Measurements from ENCODE around the gene PMM2.
"Not testable (repeated sequence)": the region's sequence is repeated elsewhere in the genome, so short reads cannot be mapped to it uniquely, and the experiment has no call there.

PMM2 gene

DNA sequence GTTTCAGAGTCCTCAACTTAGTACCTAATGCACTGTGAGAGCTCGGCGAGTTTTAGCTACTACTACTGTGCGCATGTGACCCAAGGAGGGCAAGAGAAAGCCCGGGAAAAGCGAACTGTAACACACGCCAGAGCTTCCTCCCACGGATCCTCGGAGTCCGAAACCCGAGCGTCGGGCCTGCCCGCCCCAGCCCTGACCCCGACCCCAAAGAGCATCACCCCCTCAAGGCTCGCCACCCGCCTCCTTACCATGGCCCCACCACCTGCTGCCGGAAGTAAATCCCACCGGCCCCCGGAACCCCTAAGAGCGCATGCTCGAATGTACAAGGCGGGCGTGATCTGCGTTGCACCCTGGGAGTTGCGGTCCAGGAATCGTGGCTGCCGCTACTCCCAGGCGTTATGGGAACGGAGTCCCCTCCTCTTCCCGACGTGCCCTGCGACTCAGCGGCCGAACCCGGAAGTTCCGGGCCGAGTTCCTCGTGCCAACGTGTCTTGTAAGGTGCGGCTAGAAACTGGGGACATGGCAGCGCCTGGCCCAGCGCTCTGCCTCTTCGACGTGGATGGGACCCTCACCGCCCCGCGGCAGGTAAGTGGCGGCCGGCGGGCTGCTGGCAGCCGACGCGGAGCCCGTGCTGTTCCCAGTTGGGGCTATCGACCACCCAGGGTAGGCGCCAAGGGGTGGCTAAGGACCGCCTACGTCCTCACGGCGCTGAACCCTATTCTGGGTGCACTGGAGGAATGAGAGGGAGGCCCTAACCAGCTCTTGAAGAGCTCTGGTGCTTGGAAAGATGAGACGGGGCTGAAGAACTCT, at the start of gene PMM2, which contains the start of gene TMEM186:
Gene PMM2, plus strand, starts transcription at position 476 of the 810 bp plus-strand sequence. Its CDS starts 44 bp downstream, at position 520.
Gene TMEM186, minus strand, starts transcription at position 276 of the 810 bp plus-strand sequence. Its CDS starts 25 bp downstream, at position 251.
- H3K4me3 ChIP-seq (ENCODE audit: low read depth, low read length), result peak within 1 kb of the TSS; percentile 73
- TF ChIP-seq, protein P1, sequence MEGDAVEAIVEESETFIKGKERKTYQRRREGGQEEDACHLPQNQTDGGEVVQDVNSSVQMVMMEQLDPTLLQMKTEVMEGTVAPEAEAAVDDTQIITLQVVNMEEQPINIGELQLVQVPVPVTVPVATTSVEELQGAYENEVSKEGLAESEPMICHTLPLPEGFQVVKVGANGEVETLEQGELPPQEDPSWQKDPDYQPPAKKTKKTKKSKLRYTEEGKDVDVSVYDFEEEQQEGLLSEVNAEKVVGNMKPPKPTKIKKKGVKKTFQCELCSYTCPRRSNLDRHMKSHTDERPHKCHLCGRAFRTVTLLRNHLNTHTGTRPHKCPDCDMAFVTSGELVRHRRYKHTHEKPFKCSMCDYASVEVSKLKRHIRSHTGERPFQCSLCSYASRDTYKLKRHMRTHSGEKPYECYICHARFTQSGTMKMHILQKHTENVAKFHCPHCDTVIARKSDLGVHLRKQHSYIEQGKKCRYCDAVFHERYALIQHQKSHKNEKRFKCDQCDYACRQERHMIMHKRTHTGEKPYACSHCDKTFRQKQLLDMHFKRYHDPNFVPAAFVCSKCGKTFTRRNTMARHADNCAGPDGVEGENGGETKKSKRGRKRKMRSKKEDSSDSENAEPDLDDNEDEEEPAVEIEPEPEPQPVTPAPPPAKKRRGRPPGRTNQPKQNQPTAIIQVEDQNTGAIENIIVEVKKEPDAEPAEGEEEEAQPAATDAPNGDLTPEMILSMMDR (IDR thresholded peaks at IDR 0.05; ENCODE audit: insufficient read depth, low read depth, low read length, missing control alignments), result no peak
- peak; percentile 98 for DNase-seq (ENCODE audit: low read depth)

DNA sequence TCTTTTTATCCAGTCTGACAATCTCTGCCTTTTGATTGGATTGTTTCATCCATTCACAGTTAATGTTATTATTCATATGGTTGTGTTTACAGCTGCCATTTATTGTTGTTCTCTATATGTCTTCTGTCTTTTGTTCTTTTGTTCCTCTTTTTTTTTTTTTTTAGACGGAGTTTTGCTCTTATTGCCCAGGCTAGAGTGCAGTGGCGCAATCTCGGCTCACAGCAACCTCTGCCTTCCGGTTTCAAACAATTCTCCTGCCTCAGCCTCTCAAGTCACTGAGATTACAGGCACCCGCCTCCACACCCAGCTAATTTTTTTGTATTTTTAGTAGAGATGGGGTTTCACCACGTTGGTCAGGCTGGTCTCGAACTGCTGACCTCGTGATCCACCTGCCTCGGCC, 48.7 kb upstream of the PMM2 start:
- not testable (repeated sequence) for H3K4me3 ChIP-seq (ENCODE audit: low read depth, low read length); DNase-seq (ENCODE audit: low read depth)

DNA sequence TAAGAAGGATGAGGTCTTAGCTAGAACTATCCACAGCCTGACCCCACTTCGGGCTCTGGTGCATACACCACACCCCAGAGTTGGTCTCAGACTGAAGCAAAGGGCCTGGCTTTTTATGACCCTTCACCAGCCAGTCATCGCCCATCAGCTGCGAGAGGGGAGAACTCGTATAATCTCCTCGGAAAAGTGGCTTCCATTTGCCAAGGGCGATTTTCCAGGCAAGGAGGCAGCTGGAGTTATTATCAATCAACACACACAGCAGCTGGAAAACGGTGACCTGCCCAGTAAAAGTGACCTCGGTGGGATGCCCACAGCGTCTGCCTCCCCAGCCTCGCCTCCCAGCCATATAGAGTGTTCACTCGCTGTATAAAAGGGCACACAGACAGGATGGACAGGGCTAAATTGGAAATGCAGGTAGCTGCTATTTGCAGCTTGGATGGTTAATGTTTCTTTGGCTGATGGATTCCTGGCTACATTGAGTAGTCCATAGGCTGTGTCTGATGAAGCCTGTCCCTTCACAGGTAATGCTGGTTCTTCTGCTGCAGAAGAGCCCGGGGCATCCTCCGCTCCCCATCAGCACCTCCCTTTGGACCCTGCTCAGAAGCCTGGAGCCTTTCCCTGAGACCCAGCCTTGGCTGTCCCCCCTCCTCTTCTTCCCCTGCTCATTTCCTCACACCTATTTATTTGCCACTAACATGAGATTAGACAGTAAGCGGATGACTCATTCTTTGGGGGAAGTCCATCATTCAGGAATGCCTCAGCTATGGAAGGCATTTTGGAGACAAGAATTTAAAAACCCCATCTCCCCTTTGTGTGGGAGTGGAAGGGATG, 45.9 kb upstream of the PMM2 start:
- TF ChIP-seq, protein P1 (IDR thresholded peaks at IDR 0.05; ENCODE audit: insufficient read depth, low read depth, low read length, missing control alignments), result no peak
- no peak overlapping the region for H3K4me3 ChIP-seq (ENCODE audit: low read depth, low read length)
- no peak for DNase-seq (ENCODE audit: low read depth)

DNA sequence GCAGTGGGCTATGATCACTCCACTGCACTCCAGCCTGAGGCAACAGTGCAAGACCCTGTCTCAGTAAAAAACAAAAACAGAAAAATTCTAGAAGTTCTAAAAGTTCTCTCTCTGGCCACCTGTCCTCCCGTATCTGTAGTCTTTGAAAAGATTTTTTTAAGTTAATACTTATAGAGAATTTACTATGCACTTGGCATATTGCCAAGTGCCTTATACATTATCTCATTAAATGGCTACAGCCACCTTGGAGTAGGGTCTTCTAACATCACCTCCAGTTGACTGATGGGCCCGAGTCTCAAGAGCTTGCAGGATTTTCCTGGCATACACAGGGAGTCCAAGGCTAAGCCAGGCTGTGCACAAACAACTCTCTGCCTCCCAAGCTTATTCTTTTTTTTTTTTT, 44.9 kb upstream of the PMM2 start:
- no peak overlapping the region for H3K4me3 ChIP-seq (ENCODE audit: low read depth, low read length)
- TF ChIP-seq, protein P1 (IDR thresholded peaks at IDR 0.05; ENCODE audit: insufficient read depth, low read depth, low read length, missing control alignments), result no peak
- no peak for DNase-seq (ENCODE audit: low read depth)

DNA sequence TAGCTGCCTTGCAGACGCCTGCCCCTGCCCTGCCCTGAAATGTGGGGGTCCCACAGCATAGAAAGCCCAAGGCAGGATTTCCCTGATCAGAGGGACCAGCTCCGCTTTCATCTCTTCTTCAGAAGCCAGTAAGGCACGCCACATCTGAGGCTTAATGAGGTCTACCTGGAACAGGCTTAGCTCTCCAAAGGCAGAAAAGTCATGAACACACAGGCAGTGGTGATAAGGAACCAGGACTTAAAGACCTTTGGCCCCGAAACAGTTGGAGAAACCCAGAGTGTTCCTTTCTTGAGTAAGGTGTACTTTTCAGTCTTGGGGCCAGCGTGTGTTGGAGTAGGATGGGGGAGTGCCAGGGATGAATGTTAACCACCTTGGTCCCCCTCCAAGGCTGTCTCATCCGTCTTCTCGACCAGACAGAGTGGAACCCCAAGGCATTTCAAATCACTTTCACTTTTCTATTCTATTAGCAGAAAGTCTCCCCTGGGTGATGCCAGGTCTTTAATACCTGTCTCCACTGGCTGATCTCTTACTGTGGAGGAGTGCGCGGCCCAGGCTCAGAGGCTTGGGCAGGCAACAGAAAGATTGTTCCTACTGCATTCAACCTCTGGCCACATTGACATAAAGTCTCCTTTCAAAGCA, 44.1 kb upstream of the PMM2 start:
- no peak for DNase-seq (ENCODE audit: low read depth)
- TF ChIP-seq, protein P1 (IDR thresholded peaks at IDR 0.05; ENCODE audit: insufficient read depth, low read depth, low read length, missing control alignments), result no peak
- no peak overlapping the region for H3K4me3 ChIP-seq (ENCODE audit: low read depth, low read length)

DNA sequence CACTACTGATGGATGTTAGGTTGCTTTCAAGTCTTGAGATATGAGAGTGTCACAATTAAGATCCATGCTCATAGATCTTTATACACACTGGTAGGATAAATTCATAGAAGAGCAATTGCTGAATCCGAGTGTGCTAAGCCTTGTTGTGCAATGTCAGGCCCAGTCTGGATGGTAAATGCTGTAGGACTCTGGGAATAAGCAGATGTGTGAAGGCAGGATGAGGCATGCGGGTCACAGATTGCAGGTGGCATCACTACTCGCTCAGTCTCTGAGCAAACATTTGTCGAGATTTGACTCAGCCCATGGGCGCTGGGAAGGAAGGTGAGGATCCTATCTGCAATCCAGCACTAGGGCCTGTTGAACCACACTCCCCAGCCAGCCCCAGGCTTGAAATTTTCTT, 40.9 kb upstream of the PMM2 start:
- TF ChIP-seq, protein P1 (IDR thresholded peaks at IDR 0.05; ENCODE audit: insufficient read depth, low read depth, low read length, missing control alignments), result no peak
- DNase-seq (ENCODE audit: low read depth), result no peak
- H3K4me3 ChIP-seq (ENCODE audit: low read depth, low read length), result no peak overlapping the region

DNA sequence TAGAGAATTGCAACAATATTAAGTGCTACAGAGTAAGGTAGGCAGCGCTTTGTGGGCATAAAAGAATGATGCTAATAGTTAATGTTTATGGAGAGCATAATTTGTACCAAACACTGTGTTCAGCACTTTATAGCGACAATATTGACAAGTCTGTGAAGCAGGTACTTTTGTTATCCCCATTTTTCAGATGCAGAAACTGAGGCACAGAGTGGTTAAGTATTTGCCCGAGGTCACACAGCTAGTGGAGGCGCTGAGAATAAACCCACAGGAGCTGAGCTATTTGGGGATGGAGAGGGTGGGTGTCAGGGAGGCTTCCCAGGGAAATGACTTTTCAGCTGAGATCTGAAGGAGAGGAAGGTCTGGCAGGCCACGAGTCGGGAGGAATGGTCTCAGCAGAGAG, 39.6 kb upstream of the PMM2 start:
- DNase-seq (ENCODE audit: low read depth), result no peak
- TF ChIP-seq, protein P1 (IDR thresholded peaks at IDR 0.05; ENCODE audit: insufficient read depth, low read depth, low read length, missing control alignments), result no peak
- H3K4me3 ChIP-seq (ENCODE audit: low read depth, low read length), result no peak overlapping the region

Data from GM12865 (cell line).